ENCODE data around the gene ACVRL1.

GRCh38 chr12:51917746-51918453, 10.6 kb downstream of the ACVRL1 start:
- no peak for TF ChIP-seq CTCF (conservative IDR thresholded peaks at IDR 0.05 in 1 of 2, IDR thresholded peaks at IDR 0.05 in 1 of 2; ENCODE audit: low read depth in 1 of 2, low read length in 2 of 2)
- no peak for TF ChIP-seq EZH2 (IDR thresholded peaks at IDR 0.05; ENCODE audit: low read length, missing control alignments)

Data from fibroblast of lung (primary cell).